GM12801 (cell line): ENCODE measurements around the gene CCL28.

Experiments used
- TF ChIP-seq, protein P1 (sequence below): IDR thresholded peaks from one replicate; pipeline ENCODE4 v1.5.1; 2011; ENCODE audit warnings: control low read depth; ENCODE audit not compliant: insufficient read length; ENCODE audit errors: extremely low read depth

Gene CCL28

DNA sequence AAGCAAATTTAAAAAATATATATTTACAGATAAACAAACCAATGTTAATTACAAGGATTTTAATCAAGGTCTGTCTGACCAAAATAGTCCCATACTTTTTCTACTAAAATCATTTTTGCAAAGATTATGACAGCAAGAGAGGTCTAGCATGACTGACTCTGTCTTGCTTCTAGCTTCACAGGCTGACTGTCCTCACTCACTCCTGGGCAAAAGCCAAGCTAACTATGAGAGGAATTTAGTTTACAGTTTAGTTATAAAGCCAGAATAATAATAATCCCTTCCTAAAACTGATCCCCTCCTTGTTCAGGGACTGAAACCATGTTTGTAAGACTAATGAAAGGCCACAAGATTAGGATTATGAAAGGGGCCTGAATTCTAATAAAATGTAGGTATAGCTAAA lies 53.5 kb downstream of the CCL28 start:
- TF ChIP-seq, protein P1, sequence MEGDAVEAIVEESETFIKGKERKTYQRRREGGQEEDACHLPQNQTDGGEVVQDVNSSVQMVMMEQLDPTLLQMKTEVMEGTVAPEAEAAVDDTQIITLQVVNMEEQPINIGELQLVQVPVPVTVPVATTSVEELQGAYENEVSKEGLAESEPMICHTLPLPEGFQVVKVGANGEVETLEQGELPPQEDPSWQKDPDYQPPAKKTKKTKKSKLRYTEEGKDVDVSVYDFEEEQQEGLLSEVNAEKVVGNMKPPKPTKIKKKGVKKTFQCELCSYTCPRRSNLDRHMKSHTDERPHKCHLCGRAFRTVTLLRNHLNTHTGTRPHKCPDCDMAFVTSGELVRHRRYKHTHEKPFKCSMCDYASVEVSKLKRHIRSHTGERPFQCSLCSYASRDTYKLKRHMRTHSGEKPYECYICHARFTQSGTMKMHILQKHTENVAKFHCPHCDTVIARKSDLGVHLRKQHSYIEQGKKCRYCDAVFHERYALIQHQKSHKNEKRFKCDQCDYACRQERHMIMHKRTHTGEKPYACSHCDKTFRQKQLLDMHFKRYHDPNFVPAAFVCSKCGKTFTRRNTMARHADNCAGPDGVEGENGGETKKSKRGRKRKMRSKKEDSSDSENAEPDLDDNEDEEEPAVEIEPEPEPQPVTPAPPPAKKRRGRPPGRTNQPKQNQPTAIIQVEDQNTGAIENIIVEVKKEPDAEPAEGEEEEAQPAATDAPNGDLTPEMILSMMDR = no peak

GRCh38 chr5:43358301-43358700 lies 53.9 kb downstream of the CCL28 start:
- TF ChIP-seq, protein P1 = no peak

GRCh38 chr5:43357878-43358281 lies 54.3 kb downstream of the CCL28 start:
- TF ChIP-seq, protein P1 = no peak

GRCh38 chr5:43357067-43357466 lies 55.1 kb downstream of the CCL28 start:
- TF ChIP-seq, protein P1 = no peak

GRCh38 chr5:43354774-43355173 lies 57.4 kb downstream of the CCL28 start:
- TF ChIP-seq, protein P1 = no peak

DNA sequence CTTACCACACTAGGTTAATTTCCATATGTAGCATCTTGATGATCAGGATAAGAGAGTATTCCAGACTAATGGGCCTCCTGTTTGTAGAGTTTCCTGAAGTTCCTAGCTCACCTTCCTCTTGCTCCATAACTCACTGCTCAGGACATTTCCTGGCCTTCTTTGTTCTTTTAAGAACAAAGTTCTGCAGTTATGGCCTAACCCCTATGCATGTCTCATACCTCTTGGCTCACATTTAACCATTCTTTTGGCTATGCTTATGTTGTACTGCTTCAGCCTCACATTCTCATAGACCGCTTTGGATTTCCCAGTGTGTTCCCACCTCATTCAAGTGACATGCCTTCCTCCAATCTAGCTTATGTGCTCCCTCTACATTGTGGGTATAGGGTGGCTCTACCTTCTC lies 58.5 kb downstream of the CCL28 start:
- TF ChIP-seq, protein P1 = no peak

DNA sequence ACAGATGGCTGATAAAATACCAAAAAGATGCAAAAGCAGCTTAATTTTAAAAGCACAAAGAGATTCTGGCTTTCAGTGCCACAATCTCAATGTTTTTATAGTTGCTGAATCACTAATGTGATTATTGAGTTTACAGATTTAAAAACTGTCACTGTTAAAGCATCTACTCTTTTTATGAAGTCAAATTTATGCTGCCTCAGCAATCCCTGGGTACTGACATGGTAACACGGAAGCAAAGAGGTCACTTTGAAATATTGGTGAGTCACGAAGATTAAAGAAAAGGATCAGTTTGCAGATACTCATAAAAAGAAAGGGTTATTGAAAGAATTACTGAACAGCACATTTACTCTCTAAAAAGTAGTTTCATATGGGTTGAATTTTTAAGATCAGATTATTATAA lies 59.3 kb downstream of the CCL28 start:
- TF ChIP-seq, protein P1 = no peak

GRCh38 chr5:43352131-43352530 lies 60.1 kb downstream of the CCL28 start:
- TF ChIP-seq, protein P1 = no peak
